Pancreas (tissue), 10 donors: ENCODE data around the gene AIFM3. TPM values are rescaled to one million over a fixed set of nuclear protein-coding genes. Genes with fewer than 3 reads are reported as not detected.

Experiments
- ATAC-seq, 4 donors: fragments of 200-7000 bp; cut with Tn5 transposase; one replicate each; pipeline versions ENCODE4 v1.8.0 to v1.9.1; 2020; ENCODE audit warnings: mild to moderate bottlenecking in 4 of 4, moderate library complexity in 4 of 4
- DNase-seq, 6 donors: peaks; one replicate each; pipeline ENCODE4 v3.0.0-alpha.2; 2020
- FAIRE-seq: peaks from 2 replicates; lab custom pipeline; 2012; peaks lifted over from hg19 to GRCh38; lab: Jason Lieb, UNC
- H3K27ac ChIP-seq, 4 donors: fragments of 200-600 bp; sonication (generic); 1 replicate in 3 of 4; 2 replicates in 1 of 4; pipeline versions ENCODE4 v1.5.0 to v1.8.0; 2020
- H3K27me3 ChIP-seq, 4 donors: fragments of 200-600 bp; one replicate each; pipeline ENCODE4 v1.8.0; 2021
- H3K36me3 ChIP-seq, 3 donors: fragments of 200-600 bp; sonication (generic) in 1 of 3; one replicate each; pipeline versions ENCODE4 v1.5.0 to v1.8.0; 2020 to 2021
- H3K4me1 ChIP-seq, 3 donors: fragments of 200-600 bp; one replicate each; pipeline ENCODE4 v1.8.0; 2021
- H3K4me3 ChIP-seq, 4 donors: fragments of 200-600 bp; sonication (generic) in 2 of 4; one replicate each; pipeline versions ENCODE4 v1.5.0 to v1.8.0; 2020 to 2021
- H3K9me3 ChIP-seq, 4 donors: fragments of 200-600 bp; one replicate each; pipeline ENCODE4 v1.8.0; 2021
- CTCF ChIP-seq, 4 donors: fragments of 200-600 bp; sonication (generic) in 3 of 4; IDR thresholded peaks; one replicate each; pipeline versions ENCODE4 v1.5.0 to v1.8.0; 2021; ENCODE audit warnings: antibody characterized with exemption in 4 of 4
- WGBS, 2 donors: extraction: QIAGEN DNeasy Blood & Tissue Kit; methylation state at CpG; one replicate each; pipeline ENCODE4 v1.1.7; 2013; 5-methylcytosine and 5-hydroxymethylcytosine counted together
- intact Hi-C, 3 donors: fragments of 100-400 bp; cut with DNase I; formaldehyde crosslinking; loops; one replicate each; pipeline versions ENCODE4 v1.11.1 to v1.14.2; 2022
- polyA plus RNA-seq, 2 donors: library from polyadenylated mRNA; stranded (reverse); fragments of 200-250 nt; gene quantifications; one replicate each; pipeline ENCODE4 v1.2.3, GENCODE V29; 2013
- total RNA-seq, 6 donors: library from RNA; stranded (reverse); fragmentation: NEBNext Ultra II Directional in 4 of 6; extraction: Animal tissue kit (Norgen Biotek cat#: 25700) in 4 of 6; gene quantifications; one replicate each; pipeline versions ENCODE4 v1.2.1 to v1.2.4, GENCODE V29; 2021 to 2023
- donor health status: healthy with polysubstance abuse.
- donor health status: DM: no; HTN: no; CAD: no; lungs with moderate emphysema.
- donor health status: DM: no; HTN: no; CAD: no.
- donor health status: control.
- donor health status: control.
- donor health status: Bipolar disorder and iron deficiency.
- donor health status: DM: yes; HTN: yes; CAD: no.
- donor health status: DM: no; HTN: no; CAD: no.
- donor health status: DM: no; HTN: no; CAD: no.
- donor health status: DM: yes; HTN: yes; CAD: no.

AIFM3 gene
- total and polyA plus RNA-seq, 8 donors: 0.63 to 4.5 (median 1.1) TPM

DNA sequence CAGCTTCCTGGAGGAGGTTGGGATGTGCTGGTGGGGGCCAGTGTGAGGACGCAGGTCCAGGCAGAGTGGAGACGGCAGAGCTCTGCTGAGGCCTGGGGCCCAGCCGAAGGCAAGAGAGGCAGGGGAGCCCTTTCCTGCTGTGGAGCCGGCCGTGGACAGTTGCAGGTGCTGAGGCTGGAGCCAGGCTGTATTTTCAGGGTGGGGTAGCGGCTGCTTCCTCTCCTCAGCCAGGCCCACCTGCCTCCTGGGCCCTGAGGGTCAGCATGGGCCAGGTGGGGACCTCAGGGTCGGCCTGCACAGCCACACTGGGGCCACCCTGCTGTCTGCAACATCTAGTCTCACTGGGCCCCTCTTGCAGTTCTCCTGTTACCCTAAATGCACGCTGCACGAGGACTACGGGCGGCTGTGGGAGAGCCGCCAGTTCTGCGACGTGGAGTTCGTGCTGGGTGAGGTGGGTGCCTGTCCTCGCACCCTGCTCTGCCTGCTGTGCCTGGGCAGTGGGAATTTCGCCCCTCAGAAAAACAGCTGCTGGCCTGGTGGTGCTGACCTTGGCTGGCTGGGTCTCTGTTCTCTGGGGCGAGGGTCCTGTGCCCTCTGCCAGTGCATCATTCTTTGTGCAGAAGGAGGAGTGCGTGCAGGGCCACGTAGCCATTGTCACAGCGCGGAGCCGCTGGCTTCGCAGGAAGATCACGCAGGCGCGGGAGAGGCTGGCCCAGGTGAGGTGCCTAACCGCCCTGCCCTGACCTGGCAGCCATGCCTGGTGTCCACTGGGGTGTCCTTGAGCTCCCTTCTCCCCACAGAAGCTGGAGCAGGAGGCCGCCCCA, 26.5 kb downstream of the AIFM3 start:
- intact Hi-C loops: no loop called here
- WGBS, 2 donors: 93 to 95% methylated on average over 29 of the region's 29 CpGs
- Histone ChIP-seq H3K9me3 (no peaks in the 10 kb centered on the region), H3K27me3 (no peaks in the 10 kb centered on the region), H3K27ac (no peak overlapping the region), H3K4me1 (no peaks in the 10 kb centered on the region), H3K4me3 (no peak overlapping the region), H3K36me3 (peaks cover 0 to 18% (median 0%) of the 10 kb centered on the region in 3 donors)
- no peak for TF ChIP-seq CTCF (IDR thresholded peaks at IDR 0.05)
- ATAC-seq (no peak), FAIRE-seq (no peak), DNase-seq (peak in 2 of 6 donors; percentile 58 to 71)

DNA sequence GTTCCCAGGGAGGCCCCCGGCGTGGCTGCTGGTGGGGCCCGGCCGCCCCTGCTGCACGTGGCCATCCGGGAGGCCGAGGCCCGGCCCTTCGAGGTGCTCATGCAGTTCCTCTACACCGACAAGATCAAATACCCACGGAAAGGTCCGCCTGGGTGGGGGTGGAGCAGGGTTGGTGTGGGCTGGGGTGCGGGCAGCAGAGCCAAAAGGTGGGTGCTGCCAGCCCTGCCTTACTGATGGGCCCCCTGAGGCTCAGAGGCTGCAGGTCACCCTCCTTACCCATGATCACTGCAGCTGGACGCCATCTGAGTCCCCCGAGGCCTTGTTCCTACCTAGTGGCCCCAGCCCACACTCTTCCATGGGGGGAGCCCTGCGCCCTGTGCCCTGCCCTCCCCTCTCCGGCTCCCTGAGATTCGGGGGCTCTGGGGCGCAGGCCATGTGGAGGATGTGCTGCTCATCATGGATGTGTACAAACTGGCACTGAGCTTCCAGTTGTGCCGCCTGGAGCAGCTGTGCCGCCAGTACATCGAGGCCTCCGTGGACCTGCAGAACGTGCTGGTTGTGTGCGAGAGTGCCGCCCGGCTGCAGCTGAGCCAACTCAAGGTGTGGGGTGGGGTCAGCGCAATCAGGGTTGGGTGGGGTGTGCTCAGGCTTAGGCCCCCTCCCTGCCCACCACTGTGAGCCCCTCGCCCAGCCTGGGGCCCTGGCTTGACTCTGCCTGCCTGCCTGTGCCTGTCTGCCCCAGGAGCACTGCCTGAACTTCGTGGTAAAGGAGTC, 27.3 kb downstream of the AIFM3 start:
- Histone ChIP-seq H3K36me3 (peaks cover 0 to 19% (median 0%) of the 10 kb centered on the region in 3 donors), H3K27me3 (no peaks in the 10 kb centered on the region), H3K27ac (no peak overlapping the region), H3K4me1 (no peaks in the 10 kb centered on the region), H3K9me3 (no peaks in the 10 kb centered on the region), H3K4me3 (no peak overlapping the region)
- ATAC-seq (no peak), FAIRE-seq (no peak), DNase-seq (peak in 2 of 6 donors; percentile 41 to 63)
- WGBS, 2 donors: 93% methylated on average over 27 to 30 of the region's 30 CpGs
- intact Hi-C loops: no loop called here
- TF ChIP-seq CTCF (IDR thresholded peaks at IDR 0.05): no peak

DNA sequence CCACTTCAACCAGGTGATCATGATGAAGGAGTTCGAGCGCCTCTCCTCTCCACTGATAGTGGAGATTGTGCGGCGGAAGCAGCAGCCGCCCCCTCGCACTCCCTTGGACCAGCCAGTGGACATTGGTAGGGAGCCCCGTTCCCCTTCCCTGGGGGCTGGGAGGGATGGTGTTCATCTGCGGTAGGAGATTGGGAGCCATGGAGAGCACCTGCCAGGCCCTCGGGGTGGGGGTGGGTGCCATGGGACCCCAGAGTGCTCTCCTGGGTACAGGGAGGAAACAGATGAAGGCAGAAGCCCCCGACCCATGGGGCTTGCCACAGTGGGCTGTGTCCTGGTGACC, 27.8 kb downstream of the AIFM3 start:
- no peaks in the 10 kb centered on the region for H3K9me3 ChIP-seq
- ATAC-seq (no peak), DNase-seq (no peak), FAIRE-seq (no peak)
- no peak for TF ChIP-seq CTCF (IDR thresholded peaks at IDR 0.05)
- peaks cover 0 to 3% (median 0%) of the 10 kb centered on the region in 3 donors for H3K4me1 ChIP-seq
- peaks cover 0 to 25% (median under 1%) of the 10 kb centered on the region in 3 donors for H3K36me3 ChIP-seq
- intact Hi-C loops: no loop called here
- WGBS, 2 donors: 90 to 95% methylated on average over 10 of the region's 10 CpGs
- no peak overlapping the region for H3K27ac ChIP-seq
- no peaks in the 10 kb centered on the region for H3K27me3 ChIP-seq
- no peak overlapping the region for H3K4me3 ChIP-seq

- Histone ChIP-seq H3K36me3 (peaks cover 0 to 28% (median 5%) of the 10 kb centered on the region in 3 donors), H3K4me3 (no peak overlapping the region), H3K27ac (no peak overlapping the region), H3K4me1 (peaks cover 0 to 8% (median 6%) of the 10 kb centered on the region in 3 donors), H3K9me3 (no peaks in the 10 kb centered on the region), H3K27me3 (no peaks in the 10 kb centered on the region)
- FAIRE-seq (no peak), ATAC-seq (no peak), DNase-seq (peak in 1 of 6 donors; percentile 62)
- TF ChIP-seq CTCF (IDR thresholded peaks at IDR 0.05): no peak
- intact Hi-C loops: no loop called here
- WGBS, 2 donors: 89 to 94% methylated on average over 21 to 23 of the region's 23 CpGs
Measured at GRCh38 chr22:20995329-20996030, 28.4 kb downstream of the AIFM3 start.
